Inflammatory macrophage treated with lipopolysaccharide for 1 hour (primary cell): ENCODE data around the gene NDUFS7.

ENCODE experiments used
- DNase-seq, 2 donors: peaks; one replicate each; pipeline ENCODE4 v3.0.0-alpha.2; 2020 to 2022

NDUFS7 gene

GRCh38 chr19:1365319-1366269 lies 18.1 kb upstream of the NDUFS7 start:
- DNase-seq, result no peak

DNA sequence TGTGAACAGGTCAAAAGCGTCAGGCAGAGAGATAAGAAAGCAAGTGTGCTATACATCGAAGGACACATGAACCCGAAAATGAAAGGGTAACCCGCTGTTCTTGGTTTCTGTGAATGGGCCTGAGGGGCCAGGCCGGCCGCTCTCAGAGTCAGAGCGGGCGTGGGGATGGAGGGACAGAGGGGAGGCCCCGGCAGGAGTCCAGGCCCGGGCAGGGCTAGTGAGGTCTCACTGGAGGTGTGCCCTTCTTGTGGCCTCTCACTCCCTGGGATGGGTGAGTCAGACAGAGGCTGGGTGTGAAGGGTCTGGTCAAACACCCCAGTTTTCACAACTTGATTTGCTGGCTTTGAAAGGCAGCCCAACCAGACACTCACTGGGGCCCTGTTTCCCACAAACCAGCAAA lies 17.4 kb upstream of the NDUFS7 start:
- DNase-seq, result no peak

GRCh38 chr19:1366899-1367870 lies 16.5 kb upstream of the NDUFS7 start:
- DNase-seq, result peak; percentile 20 to 70

DNA sequence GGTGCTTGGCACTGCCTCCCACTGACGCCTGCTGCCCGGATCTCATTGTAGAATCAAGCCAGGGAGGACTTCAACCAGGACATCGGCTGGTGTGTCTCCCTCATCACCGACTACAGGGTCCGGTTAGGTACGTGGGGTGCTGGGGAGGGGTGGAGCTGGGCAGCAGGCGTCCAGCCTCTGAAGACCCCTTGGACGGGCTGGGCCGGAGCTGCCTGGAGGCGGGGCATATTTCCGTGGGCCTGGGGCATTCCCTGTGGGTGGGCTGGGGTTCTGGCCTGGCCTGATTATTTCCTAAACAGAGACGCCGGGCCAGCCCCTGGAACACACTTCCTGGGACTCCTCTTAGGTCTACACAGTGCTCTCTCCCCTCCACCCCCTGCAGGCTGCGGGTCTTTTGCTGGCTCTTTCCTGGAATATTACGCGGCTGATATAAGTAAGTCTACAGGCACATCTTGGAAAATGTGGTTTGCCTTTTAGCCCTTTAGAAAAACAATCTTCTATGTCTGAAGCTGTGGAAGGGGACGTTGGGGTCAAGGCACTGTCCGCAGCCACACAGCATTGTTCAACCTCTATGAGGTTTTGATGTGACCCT lies 14.4 kb upstream of the NDUFS7 start:
- DNase-seq, result no peak

DNA sequence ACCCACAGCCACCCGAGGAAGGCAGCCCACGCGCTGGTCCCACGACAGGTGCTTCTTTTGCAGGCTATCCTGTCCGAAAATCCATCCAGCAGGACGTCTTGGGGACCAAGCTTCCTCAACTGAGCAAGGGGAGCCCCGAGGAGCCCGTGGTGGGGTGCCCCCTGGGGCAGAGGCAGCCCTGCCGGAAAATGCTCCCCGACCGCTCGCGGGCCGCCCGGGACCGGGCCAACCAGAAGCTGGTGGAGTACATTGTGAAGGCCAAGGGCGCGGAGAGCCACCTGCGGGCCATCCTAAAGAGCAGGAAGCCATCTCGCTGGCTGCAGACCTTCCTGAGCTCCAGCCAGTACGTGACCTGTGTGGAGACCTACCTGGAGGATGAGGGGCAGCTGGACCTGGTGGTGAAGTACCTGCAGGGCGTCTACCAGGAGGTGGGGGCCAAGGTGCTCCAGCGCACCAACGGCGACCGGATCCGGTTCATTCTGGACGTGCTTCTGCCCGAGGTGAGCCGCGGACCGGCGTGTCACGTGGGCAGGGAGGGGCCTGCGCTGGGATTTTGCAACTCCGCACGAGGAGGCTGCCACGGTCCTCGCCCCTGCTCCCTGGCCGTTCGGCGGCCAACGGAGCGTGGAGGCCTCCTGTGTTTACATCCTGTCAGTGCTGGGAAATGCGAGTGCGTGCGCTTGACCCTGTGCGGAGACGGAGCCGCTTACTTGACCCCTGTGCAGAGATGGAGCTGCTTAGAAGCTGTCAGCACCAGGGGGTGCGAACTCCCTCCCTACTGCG lies 12.9 kb upstream of the NDUFS7 start:
- no peak for DNase-seq

DNA sequence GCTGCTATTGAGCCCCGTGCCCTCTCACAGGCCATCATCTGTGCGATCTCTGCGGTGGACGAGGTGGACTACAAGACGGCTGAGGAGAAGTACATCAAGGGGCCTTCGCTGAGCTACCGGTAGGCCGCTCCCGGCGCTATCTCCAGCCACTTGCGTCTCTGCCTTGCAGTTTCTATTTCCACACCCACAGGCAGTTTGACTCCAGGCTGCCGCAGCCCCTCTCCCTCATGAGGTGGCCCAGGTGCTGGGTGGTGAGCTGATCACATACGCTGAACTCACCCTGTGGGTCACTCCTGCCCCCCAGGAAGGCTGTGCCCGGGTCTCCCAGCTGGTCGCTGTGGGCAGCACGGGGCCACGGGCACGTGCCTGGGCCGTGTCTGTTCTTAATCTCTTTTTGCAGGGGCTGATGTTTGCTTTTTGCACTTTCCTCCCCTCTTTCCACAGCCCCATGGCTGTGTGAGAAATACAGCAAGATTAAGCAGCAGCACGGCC lies 10.6 kb upstream of the NDUFS7 start:
- DNase-seq, result no peak

DNA sequence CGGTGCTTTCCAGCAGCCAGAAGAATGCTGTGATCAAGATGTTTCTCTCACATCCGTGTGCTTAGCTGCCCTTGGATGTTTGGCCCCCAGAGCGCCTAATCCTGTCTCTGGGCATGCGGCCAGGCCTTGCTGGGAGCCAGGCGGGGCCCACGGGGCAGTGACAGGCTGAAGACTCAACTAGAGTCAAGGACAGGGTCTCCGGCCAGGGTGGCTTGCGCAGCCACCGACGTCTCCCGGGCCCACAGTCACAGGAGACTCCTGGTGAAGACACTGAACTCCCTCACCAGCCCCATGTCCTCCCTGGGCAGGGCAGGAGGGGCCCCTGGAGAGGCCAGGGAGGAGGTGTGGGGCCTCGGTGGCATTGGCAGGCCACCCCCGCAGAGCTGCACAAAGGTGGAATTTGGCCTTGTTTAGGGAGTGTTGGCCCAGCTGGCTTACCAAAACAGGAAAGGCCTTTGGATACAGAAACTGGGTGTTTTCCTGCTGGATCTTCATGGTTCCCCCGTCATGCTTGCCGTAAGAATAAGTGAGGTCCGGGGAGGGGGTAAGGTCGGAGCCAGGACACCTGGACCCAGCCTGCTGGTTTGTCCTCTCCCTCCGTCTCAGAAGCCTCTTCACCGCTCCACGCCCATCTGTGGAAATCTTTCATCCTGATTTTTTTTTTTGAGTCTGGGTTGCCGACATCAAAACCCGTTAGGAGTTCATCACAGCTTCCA lies 10.0 kb upstream of the NDUFS7 start:
- DNase-seq, result no peak

DNA sequence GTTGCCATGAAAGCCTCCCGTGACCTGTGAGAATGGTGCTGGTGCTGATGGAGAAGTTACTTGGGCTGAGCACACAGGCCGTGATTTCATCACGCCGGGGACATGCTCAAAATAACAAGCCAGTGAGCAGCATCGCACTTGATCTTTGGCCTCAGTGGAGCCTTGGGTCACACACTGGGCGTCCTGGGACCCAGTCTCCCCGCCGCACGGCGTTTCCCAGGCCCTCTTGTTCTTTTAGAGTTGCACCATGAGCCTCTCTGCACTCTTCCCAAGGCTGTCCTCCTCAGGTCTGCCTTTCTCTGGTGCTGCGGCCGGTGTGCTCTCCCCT lies 9.5 kb upstream of the NDUFS7 start:
- no peak for DNase-seq

GRCh38 chr19:1376415-1376805 lies 7.3 kb upstream of the NDUFS7 start:
- DNase-seq, result no peak

DNA sequence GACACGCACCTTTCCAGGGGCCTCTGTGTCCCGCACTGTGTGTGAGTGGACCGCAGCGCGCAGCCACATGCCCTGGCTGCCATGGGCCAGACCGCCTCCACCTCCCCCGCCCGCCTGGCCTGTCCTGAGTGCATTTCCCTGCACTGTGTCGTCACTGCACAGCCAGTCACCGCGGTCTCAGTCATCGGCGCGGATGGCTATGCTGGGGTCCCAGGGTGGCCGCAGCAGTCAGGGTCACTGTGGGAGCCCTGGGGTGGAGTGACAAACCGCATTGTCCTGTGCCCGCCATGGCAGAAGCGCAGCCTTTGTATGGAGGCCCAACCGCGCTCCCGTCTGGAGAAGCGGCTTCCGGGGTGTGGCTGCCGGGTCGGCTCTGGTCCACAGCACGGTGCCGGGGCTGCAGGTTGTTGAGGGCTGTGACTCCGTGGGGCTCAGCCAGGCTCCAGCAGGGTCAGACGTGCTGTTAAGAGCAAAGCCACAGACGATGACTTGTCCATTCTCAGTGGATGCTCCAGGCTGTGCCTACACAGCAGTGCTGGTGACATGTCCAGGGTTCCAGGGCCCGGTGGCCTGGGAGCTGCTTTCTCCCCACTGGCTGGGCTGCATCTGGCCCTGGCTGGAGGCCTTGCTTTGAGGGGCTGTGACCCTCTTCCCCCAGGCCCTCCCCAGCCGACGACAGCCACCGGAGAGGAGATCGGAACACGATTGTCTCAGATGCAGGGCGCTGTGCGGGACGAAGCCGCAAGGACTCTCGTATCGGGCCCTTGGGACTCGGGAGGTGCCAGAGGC lies 6.3 kb upstream of the NDUFS7 start:
- DNase-seq, result no peak

DNA sequence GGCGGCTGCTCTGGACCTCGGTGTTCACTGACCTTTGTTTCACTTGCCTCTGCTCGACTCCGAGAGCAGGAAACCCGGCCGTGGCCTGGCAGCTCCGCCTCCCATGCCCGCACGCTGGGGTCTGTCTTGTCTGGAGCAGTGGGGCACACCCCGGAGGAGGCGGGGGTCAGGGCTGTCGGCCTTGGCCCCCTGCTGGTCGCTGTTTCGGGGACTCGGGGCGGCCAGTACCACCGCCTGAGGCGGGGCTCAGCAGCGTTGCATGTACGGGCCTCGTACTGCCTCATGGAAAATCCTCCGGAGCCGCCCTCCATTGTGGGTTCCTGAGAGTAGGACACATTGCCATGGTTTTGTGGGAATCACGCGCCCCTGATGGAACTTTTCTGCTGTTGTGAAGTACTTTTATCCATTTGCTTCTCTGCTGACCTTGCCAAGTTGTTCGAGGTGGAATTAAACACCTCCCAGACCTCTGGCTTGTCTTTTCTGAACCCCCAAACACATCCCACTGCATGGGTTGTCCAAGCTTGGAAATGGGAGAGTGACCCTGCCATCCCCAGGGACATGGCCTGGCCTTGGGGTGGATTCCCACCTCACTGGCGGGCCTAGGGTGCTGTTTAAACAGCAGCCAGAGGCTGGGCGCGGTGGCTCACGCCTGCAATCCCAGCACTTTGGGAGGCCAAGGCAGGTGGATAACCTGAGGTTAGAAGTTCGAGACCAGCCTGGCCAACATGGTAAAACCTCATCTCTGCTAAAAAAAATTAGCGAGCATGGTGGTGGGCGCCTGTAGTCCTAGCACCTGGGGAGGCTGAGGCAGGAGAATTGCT lies 5.5 kb upstream of the NDUFS7 start:
- no peak for DNase-seq

- no peak for DNase-seq
Observed at GRCh38 chr19:1379126-1379905, 4.4 kb upstream of the NDUFS7 start.

DNA sequence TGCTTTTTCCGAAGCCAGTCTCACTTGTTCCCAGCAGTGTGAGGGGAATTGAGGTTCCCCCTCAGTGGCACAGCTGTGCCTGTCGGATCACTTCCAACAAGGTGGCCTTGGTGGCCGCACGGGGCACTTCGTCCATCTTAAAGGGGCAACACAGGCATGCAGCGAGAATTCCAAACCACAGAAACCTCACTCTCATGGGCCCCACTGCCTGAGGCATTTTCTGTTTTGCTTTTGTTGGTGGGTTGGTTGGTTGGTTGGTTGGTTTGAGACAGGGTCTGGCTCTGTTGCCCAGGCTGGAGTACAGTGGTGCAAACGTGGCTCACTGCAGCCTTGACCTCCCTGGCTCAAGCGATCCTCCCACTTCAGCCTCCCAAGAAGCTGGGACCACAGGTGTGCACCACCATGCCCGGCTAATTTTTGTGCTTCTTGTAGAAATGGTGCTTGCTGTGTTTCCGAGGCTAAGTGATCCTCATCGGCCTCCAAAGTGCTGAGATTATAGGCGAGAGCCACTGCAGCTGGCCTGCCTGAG lies 3.7 kb upstream of the NDUFS7 start:
- no peak for DNase-seq

- DNase-seq, result no peak
Observed at GRCh38 chr19:1382250-1382649, 1.5 kb upstream of the NDUFS7 start.

DNA sequence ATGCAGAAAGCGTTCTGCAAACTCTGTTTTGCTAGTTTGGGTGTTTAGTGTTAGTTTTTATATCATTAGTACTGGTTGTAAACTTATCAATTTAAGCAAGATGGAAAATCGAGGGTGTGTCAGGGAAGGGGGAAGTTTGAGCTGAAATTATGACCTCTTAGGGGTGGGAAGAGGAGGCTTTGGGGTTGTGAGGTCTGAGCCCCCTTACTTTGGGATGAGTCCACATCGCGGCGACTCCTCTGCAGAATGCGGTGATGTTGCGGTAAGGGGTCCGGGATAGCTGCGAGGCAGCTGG lies 743 bp upstream of the NDUFS7 start:
- DNase-seq, result no peak

DNA sequence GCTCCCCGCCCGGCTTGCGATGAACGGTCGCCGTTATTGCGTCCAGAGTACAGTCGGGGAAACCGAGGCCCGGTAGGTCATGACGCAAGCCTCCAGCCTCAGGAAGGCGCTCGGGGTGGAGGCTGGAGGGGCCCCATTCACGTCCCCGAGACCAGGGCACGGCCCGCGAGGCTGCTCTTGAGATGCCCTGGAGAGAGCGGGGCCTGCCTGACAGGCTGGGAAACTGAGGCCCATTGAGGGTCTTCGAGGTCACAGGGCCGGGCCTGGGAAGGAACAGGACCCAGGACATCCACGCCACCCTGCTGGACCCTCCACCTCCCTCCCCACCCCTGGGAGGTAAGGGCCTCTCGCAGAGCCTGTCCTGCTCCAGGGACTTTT lies 367 bp downstream of the NDUFS7 start:
- no peak for DNase-seq

DNA sequence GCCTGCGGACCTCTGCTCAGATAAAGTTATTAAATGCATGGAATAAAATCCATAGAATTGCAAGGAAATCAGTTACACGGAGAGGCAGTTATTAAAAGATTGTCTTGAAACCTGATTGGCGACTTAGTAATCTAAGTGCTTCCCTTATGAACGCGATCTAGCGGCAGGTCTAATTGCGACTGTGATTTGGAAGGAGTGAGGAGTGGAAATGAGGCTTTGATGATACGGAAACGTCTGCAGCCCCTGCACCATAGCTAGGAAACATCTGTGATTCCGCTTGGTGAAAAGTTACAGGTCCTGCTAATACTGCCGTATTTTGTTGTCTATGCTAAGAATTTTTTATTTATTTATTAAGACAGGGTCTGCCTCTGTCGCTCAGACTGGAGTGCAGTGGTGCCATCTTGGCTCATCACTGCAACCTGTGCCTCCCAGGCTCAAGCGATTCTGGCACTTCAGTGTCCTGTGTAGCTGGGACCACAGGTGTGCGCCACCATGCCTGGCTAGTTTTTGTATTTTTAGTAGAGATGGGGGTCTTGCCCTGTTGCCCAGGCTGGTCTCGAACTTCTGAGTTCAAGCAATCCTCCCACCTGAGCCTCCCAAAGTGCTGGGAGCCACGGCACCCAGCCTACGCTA lies 887 bp downstream of the NDUFS7 start:
- no peak for DNase-seq

GRCh38 chr19:1385816-1386215 lies 2.1 kb downstream of the NDUFS7 start:
- no peak for DNase-seq
